H1 (cell line): ENCODE data around the gene NOX5. TPM values are rescaled to one million over a fixed set of nuclear protein-coding genes. Genes with fewer than 3 reads are reported as not detected.
"Not testable (repeated sequence)": the region's sequence is repeated elsewhere in the genome, so short reads cannot be mapped to it uniquely, and the experiment has no call there.

Experiments used
- CTCF ChIA-PET: fragments of 300-600 bp; sonication (Branson Sonifier 250); formaldehyde crosslinking; loops from one replicate; lab custom pipeline; 2021; ENCODE audit not compliant: partially characterized antibody; lab: Charles Lee
- POLR2A ChIA-PET: fragments of 300-600 bp; sonication (Branson Sonifier 250); formaldehyde crosslinking; loops from one replicate; lab custom pipeline; 2021; ENCODE audit warnings: inconsistent platforms; ENCODE audit not compliant: partially characterized antibody; lab: Charles Lee
- DNase-seq, 2 experiments: peaks; one replicate each; pipeline versions ENCODE4 v3.0.0 to v3.0.0-alpha.2; 2010 to 2022; ENCODE audit warnings: low spot score in 2 of 2, low read depth in 1 of 2, mixed read lengths in 1 of 2
- FAIRE-seq: peaks from 2 replicates; lab custom pipeline; 2011; peaks lifted over from hg19 to GRCh38; lab: Jason Lieb, UNC
- H2AFZ ChIP-seq: 2 replicates; pipeline ENCODE4 v1.8.1; 2012; ENCODE audit warnings: low read length, inconsistent platforms
- H2AK5ac ChIP-seq: 2 replicates; pipeline ENCODE4 v1.6.1; 2013; ENCODE audit warnings: low read depth, low read length
- H2BK120ac ChIP-seq: replicated peaks from 2 replicates; pipeline ENCODE3; 2013; ENCODE audit warnings: low read depth, low read length, inconsistent platforms
- H2BK12ac ChIP-seq: 2 replicates; pipeline ENCODE4 v1.6.1; 2013; ENCODE audit warnings: low read depth, low read length
- H2BK15ac ChIP-seq: 2 replicates; pipeline ENCODE4 v1.6.1; 2013; ENCODE audit warnings: low read length
- H2BK20ac ChIP-seq: 2 replicates; pipeline ENCODE4 v1.6.1; 2013; ENCODE audit warnings: low read length
- H2BK5ac ChIP-seq: 2 replicates; pipeline ENCODE4 v1.6.1; 2013; ENCODE audit warnings: low read depth, low read length
- H3K14ac ChIP-seq: 2 replicates; pipeline ENCODE4 v1.6.1; 2013; ENCODE audit warnings: inconsistent platforms; ENCODE audit not compliant: insufficient read length
- H3K18ac ChIP-seq: 2 replicates; pipeline ENCODE4 v1.6.1; 2013; ENCODE audit warnings: low read length; ENCODE audit errors: extremely low read depth
- H3K23ac ChIP-seq: 2 replicates; pipeline ENCODE4 v1.6.1; 2013; ENCODE audit warnings: inconsistent platforms; ENCODE audit not compliant: insufficient read length
- H3K23me2 ChIP-seq: 2 replicates; pipeline ENCODE4 v1.6.1; 2013; ENCODE audit warnings: low read depth, low read length
- H3K27ac ChIP-seq: 2 replicates; pipeline ENCODE4 v1.6.1; 2011; ENCODE audit warnings: low read depth, low read length, inconsistent platforms
- H3K27me3 ChIP-seq, 4 experiments: replicated peaks in 1 of 4; 1 replicate in 1 of 4; 2 replicates in 3 of 4; pipeline versions ENCODE4 v1.6.1 to v1.8.1; 2011 to 2013; ENCODE audit warnings: low read length in 3 of 4, mild to moderate bottlenecking in 3 of 4, inconsistent platforms in 2 of 4, mixed read lengths in 2 of 4, moderate library complexity in 1 of 4; ENCODE audit not compliant: control insufficient read depth in 3 of 4, insufficient read depth in 3 of 4; ENCODE audit errors: extremely low read depth in 1 of 4
- H3K36me3 ChIP-seq, 4 experiments: 2 replicates each; pipeline versions ENCODE4 v1.6.1 to v1.8.1; 2011 to 2013; ENCODE audit warnings: mild to moderate bottlenecking in 4 of 4, low read length in 3 of 4, moderate library complexity in 2 of 4, control low read depth in 1 of 4, inconsistent platforms in 1 of 4; ENCODE audit not compliant: insufficient read depth in 4 of 4, control insufficient read depth in 2 of 4
- H3K4ac ChIP-seq: replicated peaks from 2 replicates; pipeline ENCODE3; 2013; ENCODE audit warnings: low read length, low read depth, mixed read lengths, inconsistent platforms; ENCODE audit not compliant: insufficient read length
- H3K4me1 ChIP-seq, 4 experiments: replicated peaks in 1 of 4; 1 replicate in 1 of 4; 2 replicates in 3 of 4; pipeline versions ENCODE4 v1.6.1 to v1.8.1; 2011 to 2013; ENCODE audit warnings: low read length in 3 of 4, inconsistent platforms in 2 of 4, mixed read lengths in 1 of 4; ENCODE audit not compliant: insufficient read depth in 4 of 4, control insufficient read depth in 3 of 4
- H3K4me2 ChIP-seq, 2 experiments: 2 replicates each; pipeline versions ENCODE4 v1.6.1 to v1.8.1; 2011 to 2013; ENCODE audit warnings: low read depth in 2 of 2, low read length in 2 of 2, control low read depth in 1 of 2, inconsistent platforms in 1 of 2, mild to moderate bottlenecking in 1 of 2; ENCODE audit not compliant: insufficient read depth in 1 of 2
- H3K4me3 ChIP-seq, 4 experiments: fragments of 200-600, 300-600 bp in 1 of 4; sonication (generic), shearing (Covaris generic), sonication (Bioruptor Twin) in 1 of 4; 2 replicates each; pipeline versions ENCODE4 v1.5.1 to v1.8.1; 2011 to 2016; ENCODE audit warnings: low read length in 4 of 4, low read depth in 3 of 4, control low read depth in 2 of 4, inconsistent platforms in 2 of 4, mild to moderate bottlenecking in 2 of 4, mixed read lengths in 1 of 4, moderate library complexity in 1 of 4; ENCODE audit not compliant: insufficient read depth in 2 of 4; ENCODE audit errors: extremely low read depth in 1 of 4
- H3K56ac ChIP-seq: replicated peaks from 2 replicates; pipeline ENCODE3; 2013; ENCODE audit warnings: low read depth, mild to moderate bottlenecking, mixed read lengths, low read length, inconsistent platforms; ENCODE audit not compliant: insufficient read length
- H3K79me1 ChIP-seq: 2 replicates; pipeline ENCODE4 v1.6.1; 2013; ENCODE audit warnings: low read depth, low read length, control low read depth
- H3K79me2 ChIP-seq, 2 experiments: 2 replicates each; pipeline versions ENCODE4 v1.6.1 to v1.8.1; 2012 to 2013; ENCODE audit warnings: low read length in 2 of 2, mild to moderate bottlenecking in 2 of 2, inconsistent platforms in 1 of 2; ENCODE audit not compliant: insufficient read depth in 2 of 2, control insufficient read depth in 1 of 2
- H3K9ac ChIP-seq, 4 experiments: replicated peaks in 1 of 4; 1 replicate in 1 of 4; 2 replicates in 3 of 4; pipeline versions ENCODE4 v1.6.1 to v1.8.1; 2011 to 2013; ENCODE audit warnings: low read depth in 3 of 4, low read length in 3 of 4, control low read depth in 2 of 4, mild to moderate bottlenecking in 2 of 4, moderate library complexity in 2 of 4, inconsistent platforms in 1 of 4; ENCODE audit errors: extremely low read depth in 1 of 4
- H3K9me3 ChIP-seq, 2 experiments: 2 replicates each; pipeline versions ENCODE4 v1.6.1 to v1.8.1; 2012 to 2013; ENCODE audit warnings: mild to moderate bottlenecking in 2 of 2, moderate library complexity in 2 of 2, control low read depth in 1 of 2, inconsistent platforms in 1 of 2, low read depth in 1 of 2, low read length in 1 of 2, mixed read lengths in 1 of 2; ENCODE audit not compliant: insufficient read depth in 2 of 2
- H4K20me1 ChIP-seq, 2 experiments: replicated peaks in 1 of 2; 2 replicates each; pipeline versions ENCODE3 to v1.8.1; 2011 to 2013; ENCODE audit warnings: inconsistent platforms in 2 of 2, low read length in 2 of 2, mild to moderate bottlenecking in 1 of 2; ENCODE audit not compliant: insufficient read depth in 2 of 2, control insufficient read depth in 1 of 2
- H4K5ac ChIP-seq: 2 replicates; pipeline ENCODE4 v1.6.1; 2013; ENCODE audit warnings: low read length, low read depth, mixed read lengths, inconsistent platforms; ENCODE audit not compliant: insufficient read length
- H4K8ac ChIP-seq: 2 replicates; pipeline ENCODE4 v1.8.0; 2013; ENCODE audit warnings: mild to moderate bottlenecking, moderate library complexity, low read length, inconsistent platforms; ENCODE audit not compliant: insufficient read depth; ENCODE audit errors: extremely low read depth
- H4K91ac ChIP-seq: replicated peaks from 2 replicates; pipeline ENCODE3; 2013; ENCODE audit warnings: low read length, mixed read lengths, inconsistent platforms; ENCODE audit not compliant: insufficient read length
- polyA plus RNA-seq, 7 experiments: library from polyadenylated mRNA; depleted of rRNA in 3 of 7; stranded (reverse) in 5 of 7; unstranded in 2 of 7; fragments of >200 nt in 5 of 7; fragments of 200-250 nt in 2 of 7; gene quantifications; 1 replicate in 5 of 7; 2 replicates in 1 of 7; 4 replicates in 1 of 7; pipeline versions ENCODE4 v1.2.1 to v1.2.3, GENCODE V29; 2011 to 2013; ENCODE audit warnings: missing spikeins in 2 of 7, mixed read lengths in 2 of 7
- total RNA-seq: library from RNA; stranded (reverse); fragmentation: NEBNext Ultra II Directional; extraction: Animal tissue kit (Norgen Biotek cat#: 25700); gene quantifications from 2 replicates; pipeline ENCODE4 v1.2.1, GENCODE V29; 2021

Gene NOX5
- total and polyA plus RNA-seq, 2 of the 8 experiments (the other 6 are each of a cell fraction or from before 2014, with no cell fraction given) = under 0.01 TPM; not detected in 1

DNA sequence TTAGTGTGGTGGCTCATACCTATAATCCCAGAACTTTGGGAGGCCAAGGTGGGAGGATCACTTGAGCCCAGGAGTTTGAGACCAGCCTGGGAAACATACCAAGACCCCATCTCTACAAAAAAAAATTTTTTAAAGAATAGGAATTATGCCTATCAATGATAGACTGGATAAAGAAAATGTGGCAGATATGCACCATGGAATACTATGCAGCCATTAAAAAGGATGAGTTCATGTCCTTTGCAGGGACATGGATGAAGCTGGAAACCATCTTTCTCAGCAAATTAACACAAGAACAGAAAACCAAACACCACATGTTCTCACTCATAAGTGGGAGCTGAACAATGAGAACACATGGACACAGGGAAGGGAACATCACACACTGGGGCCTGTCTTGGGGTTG, 54.8 kb downstream of the NOX5 start:
- H3K23me2 ChIP-seq, H2BK5ac ChIP-seq, H4K5ac ChIP-seq, H3K4me1 ChIP-seq, H3K4me3 ChIP-seq, H4K8ac ChIP-seq, H2AFZ ChIP-seq, H3K27ac ChIP-seq, H2BK20ac ChIP-seq, H2BK120ac ChIP-seq, H2BK15ac ChIP-seq, H3K9me3 ChIP-seq, H3K27me3 ChIP-seq, H3K36me3 ChIP-seq, H3K79me1 ChIP-seq, FAIRE-seq, H4K91ac ChIP-seq, H2AK5ac ChIP-seq, H3K79me2 ChIP-seq, H3K9ac ChIP-seq, H3K4ac ChIP-seq, POLR2A ChIA-PET, H3K4me2 ChIP-seq, H3K23ac ChIP-seq, DNase-seq, H3K14ac ChIP-seq, H4K20me1 ChIP-seq, H2BK12ac ChIP-seq, H3K18ac ChIP-seq, H3K56ac ChIP-seq: not testable (repeated sequence)
- CTCF ChIA-PET = interaction anchor here (1.1 to 3.6 kb wide), 7 partner anchors 11 to 235 kb away, joined by 3 to 20 read pairs (median 3); no protein-coding TSS in a partner anchor
